Activated T-helper 1 cell treated with anti-CD3 and anti-CD28 coated beads, Interleukin-2, amount 50 U/mL, for 16 hours (primary cell): ENCODE data around the gene ZBTB40.

Experiments
- DNase-seq, 2 donors: peaks; one replicate each; pipeline ENCODE4 v3.0.0-alpha.2; 2020; ENCODE audit warnings: low read depth in 1 of 2, low spot score in 1 of 2

Gene ZBTB40

DNA sequence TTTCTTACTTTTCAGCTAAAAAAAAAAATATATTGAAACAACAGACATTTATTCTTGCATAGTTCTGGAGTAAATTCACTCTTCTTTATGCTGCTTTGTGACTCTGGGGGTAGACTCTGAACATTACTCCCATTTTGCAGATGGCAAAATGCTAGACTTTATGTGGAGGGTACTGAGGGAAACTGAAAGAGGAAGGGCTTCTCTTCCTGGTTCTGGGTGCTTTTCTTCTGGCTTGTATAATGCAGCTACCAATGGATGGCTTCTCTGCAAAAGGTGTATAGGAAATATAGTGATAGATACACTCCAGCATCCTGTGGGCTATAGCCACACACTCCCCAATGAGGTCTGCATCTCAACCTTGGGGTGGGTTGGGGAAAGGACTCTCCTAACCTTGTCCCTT lies 19.7 kb upstream of the ZBTB40 start:
- no peak for DNase-seq

DNA sequence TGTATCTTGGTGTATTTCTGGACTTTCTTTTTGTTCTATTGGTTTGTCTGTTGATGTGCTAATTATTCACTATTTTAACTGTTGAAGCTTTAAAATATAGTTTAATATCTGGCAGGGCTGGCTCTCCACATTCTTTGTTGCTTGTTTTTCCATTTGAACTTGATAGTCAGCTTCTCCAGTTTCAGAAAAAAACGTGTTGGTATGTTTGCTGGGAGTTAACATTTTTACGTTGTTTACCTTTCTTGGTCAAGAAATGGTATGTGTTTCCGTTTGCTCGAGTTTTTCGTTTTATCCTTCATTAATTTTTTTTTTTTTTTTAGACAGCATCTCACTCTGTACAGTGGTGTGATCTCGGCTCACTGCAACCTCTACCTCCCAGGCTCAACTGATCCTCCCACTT lies 16.9 kb upstream of the ZBTB40 start:
- no peak for DNase-seq

DNA sequence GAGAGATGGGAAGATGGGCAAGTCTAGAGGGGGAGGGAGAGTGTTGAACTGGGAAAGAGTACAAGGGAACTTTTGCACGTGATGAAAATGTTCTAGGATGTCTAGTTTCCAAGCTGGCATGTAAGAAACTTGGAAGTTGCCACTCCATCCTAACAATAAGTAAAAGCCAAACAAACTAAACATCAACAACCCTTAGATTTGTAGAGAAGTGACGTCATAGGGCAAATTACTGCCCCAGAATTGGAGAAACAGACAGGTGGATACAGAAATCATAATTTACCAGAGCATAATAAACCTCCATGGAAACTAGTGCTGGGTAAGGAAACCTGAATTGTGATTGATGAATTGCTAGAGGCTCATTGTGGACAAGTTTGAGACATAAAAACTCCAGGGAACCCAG lies 14.7 kb upstream of the ZBTB40 start:
- no peak for DNase-seq

DNA sequence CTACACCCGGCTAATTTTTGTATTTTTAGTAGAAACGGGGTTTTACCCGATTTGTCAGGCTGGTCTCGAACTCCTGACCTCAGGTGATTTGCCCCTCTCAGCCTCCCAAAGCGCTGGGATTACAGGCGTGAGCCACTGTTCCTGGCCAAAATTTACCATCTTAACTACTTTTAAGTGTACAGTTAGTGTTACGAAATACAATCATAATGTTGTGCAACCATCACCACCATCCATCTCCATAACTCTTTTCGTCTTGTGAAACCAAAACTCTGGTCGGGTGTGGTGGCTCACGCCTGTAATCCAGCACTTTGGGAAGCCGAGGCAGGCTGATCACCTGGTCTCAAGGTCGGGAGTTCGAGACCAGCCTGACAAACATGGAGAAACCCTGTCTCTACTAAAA lies 14.1 kb upstream of the ZBTB40 start:
- DNase-seq: no peak

DNA sequence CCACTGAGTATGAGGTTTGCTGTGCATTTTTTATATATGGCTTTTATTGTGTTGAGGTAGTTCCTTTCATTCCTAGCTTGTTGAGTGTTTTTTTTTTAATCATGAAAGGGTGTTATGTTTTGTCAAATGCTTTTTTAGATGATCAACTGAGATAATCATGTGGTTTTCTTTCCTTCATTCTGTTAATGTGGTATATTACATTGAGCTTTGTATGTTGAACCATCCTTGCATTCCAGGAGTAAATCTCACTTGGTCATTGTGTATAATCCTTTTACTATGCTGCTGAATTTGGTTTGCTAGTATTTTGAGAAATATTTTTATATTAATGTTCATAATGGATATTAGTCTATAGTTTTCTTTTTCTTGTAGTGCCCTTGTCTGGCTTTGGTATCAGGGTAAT lies 11.1 kb upstream of the ZBTB40 start:
- DNase-seq: no peak

DNA sequence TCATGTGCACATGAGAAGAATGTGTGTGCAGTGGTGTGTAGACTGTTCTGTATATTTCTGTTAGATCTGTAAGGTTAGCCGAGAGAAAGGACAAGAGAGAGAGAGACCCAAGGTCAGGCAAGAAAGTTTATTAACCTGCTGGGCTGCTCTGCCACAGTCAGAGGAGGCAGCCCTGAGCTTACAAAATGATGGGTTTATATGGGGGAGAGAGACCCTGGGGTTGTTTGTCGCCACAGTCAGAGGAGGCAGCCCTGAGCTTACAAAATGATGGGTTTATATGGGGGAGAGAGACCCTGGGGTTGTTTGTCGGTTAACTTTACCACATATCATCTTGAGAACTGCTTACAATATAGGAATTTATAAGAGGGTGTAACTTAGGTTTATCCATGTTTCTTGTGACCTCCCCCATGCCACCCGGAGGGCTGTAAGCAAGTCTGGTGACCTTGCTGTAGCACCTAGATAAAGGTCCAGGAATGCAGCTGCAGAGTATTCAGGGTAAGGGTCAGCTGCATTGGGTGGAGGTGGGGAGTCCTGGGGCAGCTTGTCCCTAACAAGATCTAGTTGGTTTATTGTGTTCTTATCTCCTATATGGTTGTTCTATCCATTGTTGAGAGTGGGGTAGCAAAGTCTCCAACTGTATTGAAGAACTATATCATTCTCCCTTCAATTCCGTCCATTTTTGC lies 9.3 kb upstream of the ZBTB40 start:
- no peak for DNase-seq

DNA sequence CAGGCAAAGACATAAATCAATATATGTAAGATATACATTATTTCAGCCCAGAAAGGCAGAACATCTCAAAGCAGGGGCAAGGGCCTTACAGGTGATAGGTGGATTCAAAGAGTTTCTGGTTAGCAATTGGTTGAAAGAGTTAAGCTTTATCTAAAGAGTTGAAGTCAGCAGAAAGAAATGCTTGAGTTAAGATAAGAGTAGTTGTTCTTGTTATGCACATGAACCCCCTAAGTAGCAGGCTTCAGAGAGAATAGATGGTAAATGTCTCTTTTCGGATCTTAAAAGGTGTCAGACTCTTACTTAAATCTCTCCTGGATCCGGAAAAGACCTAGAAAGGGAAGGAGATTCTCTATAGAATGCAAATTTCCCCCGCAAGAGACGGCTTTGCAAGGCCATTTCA lies 8.3 kb upstream of the ZBTB40 start:
- DNase-seq: no peak

DNA sequence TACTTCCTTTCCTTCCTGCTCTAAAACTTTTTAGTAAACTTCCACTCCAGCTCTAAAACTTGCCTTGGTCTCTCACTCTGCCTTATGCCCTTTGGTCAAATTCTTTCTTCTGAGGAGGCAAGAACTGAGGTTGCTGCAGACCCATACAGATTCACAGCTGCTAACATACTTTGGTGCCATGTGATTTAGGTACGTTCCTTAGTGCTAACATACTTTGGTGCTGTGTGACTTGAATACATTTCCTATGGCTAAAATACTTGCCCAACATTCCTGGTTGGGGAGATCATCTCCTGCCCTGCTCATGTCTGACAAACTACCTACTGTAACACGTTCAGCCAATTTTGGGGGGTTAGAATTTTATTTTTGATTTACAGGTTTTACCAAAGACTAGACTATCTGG lies 6.8 kb upstream of the ZBTB40 start:
- no peak for DNase-seq

DNA sequence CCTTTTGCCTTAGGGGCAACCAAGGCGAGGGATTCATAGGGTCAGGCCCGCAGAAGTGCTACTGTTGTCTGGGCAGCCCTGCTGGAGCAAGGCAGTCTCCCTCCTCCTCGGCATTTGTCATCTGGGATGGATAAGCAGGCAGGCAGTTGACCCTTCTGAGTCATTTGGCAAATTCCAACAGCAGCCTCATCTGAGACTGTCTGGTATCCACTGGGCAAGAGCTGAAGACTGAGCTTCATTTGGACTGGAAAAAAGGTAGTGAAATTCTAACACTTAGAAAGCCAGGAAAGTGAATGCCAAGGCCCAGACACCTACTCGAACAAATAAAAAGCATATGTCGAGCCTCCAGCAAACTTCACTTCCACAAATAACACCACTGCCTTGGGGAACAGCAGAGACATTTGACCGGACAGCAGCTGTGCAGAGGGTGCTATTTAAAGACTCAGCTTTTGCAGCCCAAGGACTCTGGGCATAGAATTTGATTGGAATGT lies 4.0 kb upstream of the ZBTB40 start:
- DNase-seq: no peak

DNA sequence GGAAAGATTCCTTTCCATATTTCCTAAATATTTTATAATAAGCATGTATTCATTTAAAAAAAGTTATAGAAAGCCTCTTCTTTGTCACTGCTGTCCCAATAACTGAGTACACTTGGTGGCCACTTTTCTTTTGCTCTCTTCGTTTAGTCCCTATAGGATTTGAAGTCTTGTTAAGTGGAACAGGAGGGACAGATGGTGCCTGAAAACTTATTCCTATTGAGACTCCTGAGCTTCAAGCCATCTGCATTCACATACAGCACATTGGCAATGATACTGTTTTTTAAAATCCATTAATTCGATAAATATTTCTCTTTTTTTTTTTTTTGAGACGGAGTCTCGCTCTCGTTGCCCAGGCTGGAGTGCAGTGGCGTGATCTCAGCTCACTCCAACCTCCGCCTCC lies 2.0 kb upstream of the ZBTB40 start:
- DNase-seq: no peak

DNA sequence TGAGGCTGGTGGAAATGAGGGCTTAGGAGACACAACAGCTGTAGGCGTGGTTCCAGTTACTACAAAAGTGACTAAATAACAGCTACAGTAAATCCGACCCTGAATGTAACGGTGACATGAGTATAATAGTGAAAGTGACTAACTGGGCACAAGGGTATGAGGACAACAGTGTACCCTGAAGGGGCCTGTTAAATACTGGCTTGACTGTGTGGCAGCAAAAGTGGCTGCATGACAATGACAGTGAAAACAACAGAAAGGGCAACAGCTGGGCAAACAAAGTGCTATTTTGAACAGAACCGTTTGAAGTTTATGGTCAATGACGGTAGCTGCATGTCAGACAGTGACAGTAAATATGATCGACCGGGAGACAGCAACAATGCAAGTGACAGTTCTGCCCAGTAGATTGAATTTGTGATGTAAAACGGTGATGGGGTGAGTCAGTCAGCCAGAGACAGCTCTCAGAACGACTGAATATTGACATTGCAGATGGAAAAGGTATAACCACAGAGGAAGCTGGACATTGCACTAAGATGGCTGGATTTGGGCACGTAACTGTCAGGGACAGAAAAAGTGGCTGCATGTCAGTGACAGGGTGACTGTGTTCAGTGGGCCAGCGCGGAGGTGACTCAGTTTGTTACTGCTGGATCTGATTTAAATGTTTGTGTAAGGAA lies 1.2 kb upstream of the ZBTB40 start:
- no peak for DNase-seq

DNA sequence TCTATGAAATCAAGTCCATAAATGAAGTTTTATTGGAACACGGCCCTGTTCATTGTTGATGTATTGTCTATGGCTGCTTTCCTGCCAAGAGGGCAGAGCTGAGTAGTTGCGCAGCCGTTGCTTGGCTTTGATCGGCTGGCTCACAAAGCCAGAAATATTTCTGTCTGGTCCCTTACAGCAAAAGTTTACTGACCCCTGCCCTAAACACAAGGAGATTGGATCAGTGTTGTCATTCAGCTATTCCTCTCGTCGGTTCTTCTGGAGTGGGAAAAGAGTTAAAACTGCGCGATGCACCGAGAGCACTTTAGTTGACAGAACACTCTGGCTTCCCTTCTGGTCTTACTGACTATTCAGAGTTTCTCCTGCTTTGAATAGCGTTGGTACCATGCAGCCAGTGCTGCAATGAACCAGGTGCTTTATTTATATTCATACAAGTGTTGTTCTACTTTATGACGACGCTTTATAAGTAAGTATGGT lies 868 bp downstream of the ZBTB40 start:
- DNase-seq: no peak

DNA sequence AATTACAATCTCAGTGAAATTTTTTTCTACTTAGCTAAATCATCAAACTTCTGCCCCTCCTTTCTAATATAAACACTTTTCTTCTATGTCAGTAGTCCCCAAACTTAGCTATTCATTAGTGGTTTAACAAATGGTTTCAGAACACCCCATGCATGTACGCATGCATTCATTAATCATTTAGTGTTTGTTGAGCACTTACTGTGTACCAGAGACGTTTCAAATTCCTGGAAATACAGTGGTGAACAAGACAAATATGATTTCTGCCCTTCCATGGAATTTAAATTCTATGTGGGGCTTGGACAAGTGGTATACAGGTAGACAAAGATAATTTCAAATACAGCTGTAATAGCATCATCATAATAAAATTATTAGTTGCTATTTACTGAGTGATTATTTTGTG lies 1.5 kb downstream of the ZBTB40 start:
- DNase-seq: no peak

DNA sequence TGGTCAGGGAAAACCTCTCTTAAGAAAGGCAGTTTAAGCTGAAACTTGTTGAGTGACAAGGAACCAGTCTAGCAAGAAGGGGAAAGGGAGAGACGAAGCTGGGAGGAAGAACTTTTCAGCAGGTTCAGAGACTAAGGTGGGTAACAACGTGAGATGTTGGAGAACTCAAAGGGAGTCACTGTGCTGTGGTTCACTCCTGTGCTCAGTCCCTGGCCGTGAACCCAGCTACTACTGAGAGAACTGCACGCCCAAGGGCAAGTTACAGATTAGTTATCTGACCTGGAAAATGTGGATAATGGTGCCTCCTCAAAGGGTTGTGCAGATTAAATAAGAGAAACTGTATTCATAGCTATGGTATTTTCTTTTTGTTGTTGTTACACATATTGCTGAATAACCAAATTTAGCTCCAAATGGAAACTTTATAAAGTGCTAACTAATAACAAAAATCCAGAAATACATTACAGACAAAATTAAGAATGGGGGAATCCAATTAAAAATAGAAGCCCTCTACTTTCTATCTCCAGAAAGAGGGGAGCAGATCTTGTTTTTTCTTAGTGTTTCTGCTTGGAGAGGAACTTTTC lies 2.9 kb downstream of the ZBTB40 start:
- DNase-seq: no peak

DNA sequence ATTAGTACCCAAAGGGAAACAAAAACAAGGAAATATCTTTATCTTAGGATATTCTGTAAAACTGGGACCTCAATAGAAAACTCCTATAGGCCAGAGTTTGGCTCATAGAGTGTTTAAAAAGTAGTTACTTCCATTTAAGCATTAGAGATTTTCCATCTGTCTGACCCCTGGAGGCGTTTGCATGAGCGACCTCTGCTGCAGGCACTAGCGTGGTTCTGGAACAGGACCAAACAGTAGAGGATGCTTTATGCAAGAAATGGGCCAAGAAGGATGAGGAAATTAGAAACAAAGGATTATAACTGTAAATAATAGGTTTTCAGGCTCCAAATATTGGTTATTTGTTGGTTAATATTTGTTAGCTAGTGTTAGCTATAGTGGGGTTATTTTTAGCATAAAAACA lies 5.7 kb downstream of the ZBTB40 start:
- DNase-seq: no peak

DNA sequence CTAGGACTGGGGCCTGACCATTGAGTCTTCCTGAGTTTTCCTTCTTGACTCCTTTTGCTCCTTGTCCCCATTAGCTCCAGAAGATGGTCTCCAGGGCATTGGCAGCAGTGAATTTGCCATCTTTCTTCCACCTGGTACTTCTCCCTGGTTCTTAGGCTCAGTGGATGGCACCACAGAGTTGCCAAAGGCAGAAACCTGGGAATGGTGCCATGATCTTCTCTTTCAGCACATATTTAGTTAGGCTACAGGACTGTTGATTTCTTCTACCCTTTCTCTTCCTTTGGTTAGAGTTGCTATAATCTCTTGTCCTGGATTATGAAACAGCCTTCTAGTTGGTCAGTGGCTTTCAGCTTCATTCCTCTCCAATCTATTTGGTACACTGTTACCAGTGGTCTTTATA lies 6.2 kb downstream of the ZBTB40 start:
- DNase-seq: no peak

DNA sequence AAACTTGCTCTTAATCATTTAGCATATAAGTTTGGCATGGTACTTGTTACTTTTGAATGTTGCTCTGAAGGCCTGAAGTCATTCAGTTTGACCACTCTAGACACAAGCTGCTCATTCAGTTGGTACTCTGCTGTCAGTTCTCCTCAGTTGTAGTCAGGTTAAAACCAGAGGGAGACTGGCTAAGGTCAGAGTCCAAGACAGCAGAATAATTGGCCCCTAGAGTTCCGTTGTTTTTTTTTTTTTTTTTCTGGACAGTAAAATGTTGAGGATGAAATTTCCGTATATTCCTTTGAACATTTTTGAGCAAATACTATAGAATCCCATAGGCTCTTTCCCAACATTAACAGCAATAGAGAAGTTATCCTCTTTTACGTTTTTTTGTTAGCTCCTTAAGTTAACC lies 9.4 kb downstream of the ZBTB40 start:
- no peak for DNase-seq

DNA sequence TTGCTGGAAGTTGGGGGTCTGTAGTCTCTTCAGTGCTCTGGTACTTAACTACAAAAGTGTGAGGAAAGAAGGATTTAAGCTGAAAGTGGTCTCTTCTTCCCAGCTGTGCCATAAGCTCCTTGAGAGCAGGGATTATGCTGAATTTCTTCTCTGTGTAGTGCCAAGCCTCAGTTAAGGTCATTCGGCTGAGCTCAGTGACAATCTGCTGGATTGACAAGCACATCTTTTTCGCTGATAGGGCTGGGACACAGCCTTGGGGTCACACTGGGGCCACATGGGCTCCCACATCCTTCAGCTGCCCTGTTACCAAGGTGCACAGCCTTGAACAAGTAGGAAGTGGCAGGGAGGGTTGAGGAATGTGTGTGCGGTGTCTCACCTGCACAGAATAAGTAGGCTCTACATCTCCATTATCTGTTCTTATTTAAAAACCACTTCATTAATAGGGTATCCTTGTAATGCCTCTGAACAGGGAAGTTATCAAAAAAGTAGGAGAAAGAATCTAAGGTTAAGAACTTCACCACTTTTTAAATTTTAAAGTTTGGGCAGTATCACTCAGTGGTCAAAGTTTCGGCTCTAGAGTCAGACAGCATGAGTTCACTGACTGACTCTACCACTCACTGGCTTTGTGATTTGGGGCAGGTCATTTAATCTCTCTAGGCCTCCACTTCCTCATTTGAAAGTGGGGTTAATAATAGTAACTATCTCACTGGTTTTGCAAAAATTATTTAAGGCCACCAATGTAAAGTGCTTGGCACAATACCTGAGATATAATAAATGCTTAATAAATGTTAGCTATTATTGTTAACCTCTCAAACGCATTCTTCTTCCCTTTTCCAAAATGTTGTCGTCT lies 10.3 kb downstream of the ZBTB40 start:
- DNase-seq: no peak

DNA sequence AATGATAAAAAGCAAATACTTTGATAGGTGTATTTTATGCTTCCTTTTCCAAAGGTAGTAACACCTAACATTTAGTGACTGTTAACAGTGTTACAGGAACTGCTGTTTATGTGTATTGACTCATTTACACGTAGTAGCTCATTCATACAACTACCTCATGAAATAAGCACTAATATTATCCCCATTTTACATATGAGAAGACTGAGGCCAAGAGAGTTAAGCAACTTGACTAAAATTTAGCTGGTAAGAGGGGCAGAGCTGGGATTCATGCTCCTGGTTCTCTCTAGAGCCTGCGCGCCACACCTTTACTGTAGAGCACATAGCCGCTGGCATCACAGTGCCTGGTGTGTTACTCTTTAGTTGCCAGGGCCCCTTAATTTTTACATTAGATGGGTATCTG lies 11.3 kb downstream of the ZBTB40 start:
- no peak for DNase-seq

DNA sequence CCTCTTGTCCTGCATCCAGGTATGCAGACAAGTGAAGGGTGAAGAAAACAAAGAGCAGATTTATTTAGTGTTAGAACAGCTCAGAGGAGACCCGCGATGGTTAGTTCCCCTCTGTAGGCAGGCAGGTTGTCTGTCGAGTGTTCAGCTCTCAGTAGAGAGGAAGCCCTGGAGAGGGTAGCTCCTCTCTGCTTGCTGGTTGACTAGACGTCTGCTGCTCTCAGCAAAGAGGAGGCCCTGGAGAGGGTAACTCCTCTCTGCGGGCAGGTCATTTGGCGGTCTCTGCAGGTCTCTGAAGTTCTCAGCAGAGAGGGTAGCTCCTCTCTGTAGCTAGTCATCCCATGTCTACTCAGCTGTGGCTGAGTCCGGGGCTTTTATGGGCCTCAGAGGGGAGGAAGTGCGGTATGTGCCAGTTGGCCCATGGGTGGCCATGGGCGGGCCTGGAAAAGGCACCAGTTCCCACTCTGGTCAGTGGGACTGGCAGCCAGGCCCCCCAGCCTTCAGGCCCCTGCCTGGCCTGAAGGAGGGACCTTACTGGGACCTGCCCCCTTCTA lies 13.4 kb downstream of the ZBTB40 start:
- no peak for DNase-seq

DNA sequence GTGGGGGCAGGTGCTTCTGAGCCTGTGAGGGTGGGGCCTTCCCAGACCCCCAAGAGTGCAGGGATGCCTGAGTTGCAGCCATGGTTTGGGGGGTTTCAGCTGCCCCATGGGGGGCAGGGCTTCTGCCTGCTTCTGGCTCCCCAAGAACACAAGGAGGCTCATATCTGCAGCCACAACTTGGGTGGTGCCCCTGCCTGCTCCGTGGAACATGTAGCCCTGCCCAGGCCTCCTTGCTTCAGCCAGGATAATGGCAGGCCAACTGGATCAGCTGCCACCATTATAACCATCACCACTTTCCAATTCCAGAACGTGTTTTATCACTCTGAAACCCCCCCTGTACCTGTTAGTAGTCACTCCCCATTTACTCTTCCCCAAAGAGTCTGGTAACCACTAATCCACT lies 14.0 kb downstream of the ZBTB40 start:
- DNase-seq: no peak
